Cardiac muscle cell (in vitro differentiated cells and primary cell): ENCODE data around the gene WNT7B. TPM values are rescaled to one million over a fixed set of nuclear protein-coding genes. Genes with fewer than 3 reads are reported as not detected.

Source experiments
- DNase-seq, 2 donors: peaks; one replicate each; pipeline versions ENCODE4 v3.0.0 to v3.0.0-alpha.2; 2010 to 2017; ENCODE audit warnings: low read depth in 1 of 2, low spot score in 1 of 2
- H3K27ac ChIP-seq: fragments of 200-600 bp; sonication (generic); 2 replicates; pipeline ENCODE4 v1.5.1; 2016
- H3K27me3 ChIP-seq: fragments of 200-600 bp; sonication (generic); 2 replicates; pipeline ENCODE4 v1.6.0; 2016; ENCODE audit warnings: control low read depth
- H3K36me3 ChIP-seq: fragments of 200-600 bp; sonication (generic); 2 replicates; pipeline ENCODE4 v1.5.1; 2016; ENCODE audit warnings: control low read depth
- H3K4me1 ChIP-seq: fragments of 200-600 bp; sonication (generic); 2 replicates; pipeline ENCODE4 v1.8.1; 2017; ENCODE audit warnings: low read depth, mild to moderate bottlenecking, mixed run types
- H3K4me3 ChIP-seq: fragments of 200-600 bp; sonication (generic); 2 replicates; pipeline ENCODE4 v1.5.1; 2016; ENCODE audit warnings: mild to moderate bottlenecking
- H3K9me3 ChIP-seq: fragments of 200-600 bp; sonication (generic); 2 replicates; pipeline ENCODE4 v1.5.1; 2017; ENCODE audit warnings: low read depth, mild to moderate bottlenecking, control low read depth
- CTCF ChIP-seq: IDR thresholded peaks from 2 replicates; pipeline ENCODE4 v1.5.1; 2012; ENCODE audit warnings: low read depth, mild to moderate bottlenecking, low read length
- polyA plus RNA-seq: library from polyadenylated mRNA; unstranded; fragments of >200 nt; fragmentation: Nextera tagmentation; extraction: Ambion mirVana; gene quantifications from 2 replicates; pipeline ENCODE4 v1.2.1, GENCODE V29; 2016
- total RNA-seq: library from RNA; depleted of rRNA; stranded (reverse); fragments of >200 nt; gene quantifications from 2 replicates; pipeline ENCODE4 v1.2.3, GENCODE V29; 2016

Gene WNT7B
- total and polyA plus RNA-seq, 2 experiments from 2014 or later, result not detected

DNA sequence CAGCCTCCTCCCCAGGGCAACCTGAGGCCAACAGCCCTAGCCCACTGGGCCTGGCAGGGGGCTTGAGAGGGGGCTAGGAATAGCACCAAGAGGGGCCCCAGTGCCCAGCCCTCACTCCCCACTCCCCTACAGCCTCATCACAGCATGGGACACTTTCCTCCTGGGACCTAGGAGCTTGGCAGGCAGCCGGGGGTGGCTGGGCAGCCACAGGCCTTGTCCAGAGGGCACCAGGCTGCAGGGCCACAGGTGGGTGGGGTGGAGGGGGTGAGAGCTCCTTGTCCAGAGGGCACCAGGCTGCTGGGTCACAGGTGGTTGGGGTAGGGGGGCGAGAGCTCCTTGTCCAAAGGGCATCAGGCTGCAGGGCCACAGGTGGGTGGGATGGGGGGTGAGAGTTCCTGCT is 61.8 kb downstream of the WNT7B start:
- Histone ChIP-seq H3K4me1 (no peaks in the 10 kb centered on the region), H3K27ac (no peak overlapping the region), H3K9me3 (no peaks in the 10 kb centered on the region), H3K27me3 (no peaks in the 10 kb centered on the region), H3K4me3 (no peak overlapping the region), H3K36me3 (no peaks in the 10 kb centered on the region)
- DNase-seq, result no peak
- no peak for TF ChIP-seq CTCF

- TF ChIP-seq CTCF, result no peak
- Histone ChIP-seq H3K4me1 (no peaks in the 10 kb centered on the region), H3K27me3 (no peaks in the 10 kb centered on the region), H3K9me3 (no peaks in the 10 kb centered on the region), H3K27ac (no peak overlapping the region), H3K36me3 (no peaks in the 10 kb centered on the region), H3K4me3 (no peak overlapping the region)
- DNase-seq, result no peak
These were observed 62.7 kb downstream of the WNT7B start for GRCh38 chr22:45914309-45914708.

- no peak for DNase-seq
- H3K27me3 ChIP-seq, result no peaks in the 10 kb centered on the region
- H3K9me3 ChIP-seq, result no peaks in the 10 kb centered on the region
- H3K27ac ChIP-seq, result no peak overlapping the region
- no peak for TF ChIP-seq CTCF
- H3K4me1 ChIP-seq, result no peaks in the 10 kb centered on the region
- H3K36me3 ChIP-seq, result no peaks in the 10 kb centered on the region
- no peak overlapping the region for H3K4me3 ChIP-seq
These were observed 64.1 kb downstream of the WNT7B start for GRCh38 chr22:45912910-45913309.

- no peak overlapping the region for H3K27ac ChIP-seq
- no peaks in the 10 kb centered on the region for H3K36me3 ChIP-seq
- H3K4me3 ChIP-seq, result no peak overlapping the region
- TF ChIP-seq CTCF, result no peak
- no peaks in the 10 kb centered on the region for H3K9me3 ChIP-seq
- H3K27me3 ChIP-seq, result no peaks in the 10 kb centered on the region
- peak in 1 of 2 donors; percentile 11 for DNase-seq
- H3K4me1 ChIP-seq, result no peaks in the 10 kb centered on the region
These were observed 65.2 kb downstream of the WNT7B start for GRCh38 chr22:45911601-45912271.

DNA sequence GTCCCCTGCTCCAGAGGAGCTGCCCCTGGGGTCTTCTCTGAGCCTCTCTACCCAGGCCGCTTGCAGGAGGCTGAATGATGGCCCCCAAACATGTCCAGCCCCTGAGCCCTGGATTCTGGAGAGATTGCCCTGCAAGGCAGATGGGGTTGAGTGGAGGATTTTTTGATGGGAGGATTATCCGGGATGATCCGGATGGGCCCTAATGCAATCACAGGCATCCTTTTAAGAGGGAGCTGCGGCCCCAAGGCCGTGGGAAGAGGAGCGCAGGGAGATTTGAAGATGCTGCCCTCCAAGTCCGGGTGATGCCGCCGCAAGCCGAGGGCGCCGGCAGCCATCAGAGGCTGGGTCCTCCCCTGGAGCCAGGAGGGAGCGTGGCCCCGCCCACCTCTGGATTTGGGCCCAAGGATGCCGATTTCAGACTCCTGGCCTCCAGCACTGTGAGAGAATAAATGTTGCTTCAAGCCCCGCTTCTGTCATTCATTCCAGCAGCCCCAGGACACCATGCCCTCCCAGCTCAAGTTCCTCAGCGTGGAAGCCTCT is 66.0 kb downstream of the WNT7B start:
- no peak for DNase-seq
- TF ChIP-seq CTCF, result no peak
- no peak overlapping the region for H3K27ac ChIP-seq
- H3K9me3 ChIP-seq, result no peaks in the 10 kb centered on the region
- H3K4me1 ChIP-seq, result no peaks in the 10 kb centered on the region
- H3K4me3 ChIP-seq, result no peak overlapping the region
- H3K36me3 ChIP-seq, result no peaks in the 10 kb centered on the region
- H3K27me3 ChIP-seq, result no peaks in the 10 kb centered on the region
